NCI-H524 (cell line): ENCODE data around the gene GTF2H2C.
"Not testable (repeated sequence)": the region's sequence is repeated elsewhere in the genome, so short reads cannot be mapped to it uniquely, and the experiment has no call there.

ENCODE experiments used
- DNase-seq, 2 experiments: peaks; one replicate each; lab custom pipeline; 2025; lab: John Stamatoyannopoulos, UW

Gene GTF2H2C

GRCh38 chr5:69566172-69566571 is 6.2 kb downstream of the GTF2H2C start:
- DNase-seq = not testable (repeated sequence)

- DNase-seq = not testable (repeated sequence)
Observed at GRCh38 chr5:69568072-69568471, 8.1 kb downstream of the GTF2H2C start.

- not testable (repeated sequence) for DNase-seq
Observed at GRCh38 chr5:69583356-69583755, 23.4 kb downstream of the GTF2H2C start.

- DNase-seq = not testable (repeated sequence)
Observed at GRCh38 chr5:69596114-69596840, 36.3 kb downstream of the GTF2H2C start.

- not testable (repeated sequence) for DNase-seq
Observed at GRCh38 chr5:69601947-69602346, 42.0 kb downstream of the GTF2H2C start.

- not testable (repeated sequence) for DNase-seq
Observed at GRCh38 chr5:69606839-69607238, 46.8 kb downstream of the GTF2H2C start.

- not testable (repeated sequence) for DNase-seq
Observed at GRCh38 chr5:69607750-69608149, 47.8 kb downstream of the GTF2H2C start.

- DNase-seq = not testable (repeated sequence)
Observed at GRCh38 chr5:69608861-69609496, 49.0 kb downstream of the GTF2H2C start.

GRCh38 chr5:69614843-69615242 is 54.9 kb downstream of the GTF2H2C start:
- not testable (repeated sequence) for DNase-seq

GRCh38 chr5:69631879-69632278 is 71.9 kb downstream of the GTF2H2C start:
- DNase-seq = not testable (repeated sequence)
